ENCODE results near the gene EXD2.
"Not testable (repeated sequence)": the region's sequence is repeated elsewhere in the genome, so short reads cannot be mapped to it uniquely, and the experiment has no call there.

DNA sequence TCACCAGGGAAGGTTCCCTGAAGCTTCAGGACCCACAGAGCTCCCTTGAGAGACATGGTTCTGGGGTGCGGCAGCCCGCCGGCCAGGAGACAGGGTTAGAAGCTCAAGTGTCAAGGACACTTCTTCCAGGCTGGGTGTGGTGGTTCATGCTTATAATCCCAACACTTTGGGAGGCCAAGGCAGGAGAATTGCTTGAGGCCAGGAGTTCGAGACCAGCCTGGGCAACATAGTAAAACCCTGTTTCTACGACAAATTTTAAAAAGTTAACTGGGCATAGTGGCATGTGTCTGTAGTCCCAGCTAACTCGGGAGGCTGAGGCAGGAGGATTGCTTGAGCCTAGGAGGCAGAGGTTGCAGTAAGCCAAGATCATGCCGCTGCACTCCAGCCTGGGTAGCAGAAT lies 99.6 kb downstream of the EXD2 start:
- TF ChIP-seq, protein P1, sequence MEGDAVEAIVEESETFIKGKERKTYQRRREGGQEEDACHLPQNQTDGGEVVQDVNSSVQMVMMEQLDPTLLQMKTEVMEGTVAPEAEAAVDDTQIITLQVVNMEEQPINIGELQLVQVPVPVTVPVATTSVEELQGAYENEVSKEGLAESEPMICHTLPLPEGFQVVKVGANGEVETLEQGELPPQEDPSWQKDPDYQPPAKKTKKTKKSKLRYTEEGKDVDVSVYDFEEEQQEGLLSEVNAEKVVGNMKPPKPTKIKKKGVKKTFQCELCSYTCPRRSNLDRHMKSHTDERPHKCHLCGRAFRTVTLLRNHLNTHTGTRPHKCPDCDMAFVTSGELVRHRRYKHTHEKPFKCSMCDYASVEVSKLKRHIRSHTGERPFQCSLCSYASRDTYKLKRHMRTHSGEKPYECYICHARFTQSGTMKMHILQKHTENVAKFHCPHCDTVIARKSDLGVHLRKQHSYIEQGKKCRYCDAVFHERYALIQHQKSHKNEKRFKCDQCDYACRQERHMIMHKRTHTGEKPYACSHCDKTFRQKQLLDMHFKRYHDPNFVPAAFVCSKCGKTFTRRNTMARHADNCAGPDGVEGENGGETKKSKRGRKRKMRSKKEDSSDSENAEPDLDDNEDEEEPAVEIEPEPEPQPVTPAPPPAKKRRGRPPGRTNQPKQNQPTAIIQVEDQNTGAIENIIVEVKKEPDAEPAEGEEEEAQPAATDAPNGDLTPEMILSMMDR (conservative IDR thresholded peaks at IDR 0.05), result not testable (repeated sequence)
- not testable (repeated sequence) for TF ChIP-seq ZFX (IDR thresholded peaks at IDR 0.05)
